ENCODE measurements around the gene FBXO24.
"Not testable (repeated sequence)": the region's sequence is repeated elsewhere in the genome, so short reads cannot be mapped to it uniquely, and the experiment has no call there.

The FBXO24 gene, protein sequence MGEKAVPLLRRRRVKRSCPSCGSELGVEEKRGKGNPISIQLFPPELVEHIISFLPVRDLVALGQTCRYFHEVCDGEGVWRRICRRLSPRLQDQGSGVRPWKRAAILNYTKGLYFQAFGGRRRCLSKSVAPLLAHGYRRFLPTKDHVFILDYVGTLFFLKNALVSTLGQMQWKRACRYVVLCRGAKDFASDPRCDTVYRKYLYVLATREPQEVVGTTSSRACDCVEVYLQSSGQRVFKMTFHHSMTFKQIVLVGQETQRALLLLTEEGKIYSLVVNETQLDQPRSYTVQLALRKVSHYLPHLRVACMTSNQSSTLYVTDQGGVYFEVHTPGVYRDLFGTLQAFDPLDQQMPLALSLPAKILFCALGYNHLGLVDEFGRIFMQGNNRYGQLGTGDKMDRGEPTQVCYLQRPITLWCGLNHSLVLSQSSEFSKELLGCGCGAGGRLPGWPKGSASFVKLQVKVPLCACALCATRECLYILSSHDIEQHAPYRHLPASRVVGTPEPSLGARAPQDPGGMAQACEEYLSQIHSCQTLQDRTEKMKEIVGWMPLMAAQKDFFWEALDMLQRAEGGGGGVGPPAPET

DNA sequence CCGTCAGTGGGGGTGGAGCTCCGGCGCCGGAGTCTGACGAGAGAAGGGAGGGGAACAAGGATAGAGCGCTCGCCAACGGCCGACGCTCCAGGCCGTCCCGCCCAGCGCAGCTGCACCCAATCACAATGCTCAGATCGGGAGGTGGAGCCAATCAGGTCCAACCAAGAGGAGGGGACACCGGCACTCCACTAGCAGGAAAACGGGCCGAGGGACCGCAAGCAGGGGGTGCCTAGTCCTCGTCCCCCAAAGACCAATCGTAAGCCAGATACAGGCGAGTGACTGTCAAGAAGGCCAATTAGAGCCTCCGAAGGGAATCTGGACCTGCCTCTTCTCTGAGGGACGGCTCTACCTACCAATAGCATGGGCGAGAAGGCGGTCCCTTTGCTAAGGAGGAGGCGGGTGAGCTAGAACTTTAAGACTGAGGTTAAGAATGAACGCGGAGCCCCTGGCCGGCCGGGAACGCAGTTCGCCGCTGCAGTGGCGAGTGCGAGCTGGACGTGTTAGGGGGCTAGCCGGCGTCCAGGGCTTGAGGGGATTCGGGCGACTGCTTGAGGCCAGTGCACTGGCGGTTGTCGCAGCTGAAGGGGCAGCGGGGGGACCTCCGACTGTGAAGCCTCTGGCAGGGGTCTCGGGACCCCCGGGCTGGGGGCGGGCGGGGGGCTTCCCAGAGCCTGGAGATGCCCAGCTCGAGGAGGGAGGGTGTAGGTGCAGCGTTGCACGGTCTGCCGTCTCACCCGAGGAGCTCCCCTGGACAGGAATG, at the start of gene FBXO24:
TSS of gene FBXO24 (plus strand) at position 63 of the 760 bp plus-strand sequence. CDS start at position 361, 298 bp downstream.
- DNase-seq (ENCODE audit: low read depth in 2 of 2), result peak; percentile 93 to 98

DNA sequence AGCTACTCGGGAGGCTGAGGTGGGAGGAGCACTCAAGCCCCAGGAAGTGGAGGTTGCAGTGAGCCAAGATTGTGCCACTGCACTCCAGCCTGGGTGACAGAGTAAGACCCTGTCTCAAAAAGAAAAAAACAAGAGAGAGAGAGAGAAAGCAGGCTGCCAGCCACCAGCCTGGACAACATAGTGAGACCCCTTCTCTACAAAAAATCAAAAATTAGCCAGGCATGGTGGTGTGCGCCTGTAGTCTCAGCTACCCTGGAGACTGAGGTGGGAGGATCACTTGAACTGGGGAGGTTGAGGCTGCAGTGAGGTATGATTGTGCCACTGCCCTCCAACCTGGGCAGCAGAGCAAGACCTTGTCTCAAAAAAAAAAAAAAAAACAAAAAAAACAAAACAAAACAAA, 49.4 kb upstream of the FBXO24 start:
- DNase-seq (ENCODE audit: low read depth in 2 of 2), result not testable (repeated sequence)

DNA sequence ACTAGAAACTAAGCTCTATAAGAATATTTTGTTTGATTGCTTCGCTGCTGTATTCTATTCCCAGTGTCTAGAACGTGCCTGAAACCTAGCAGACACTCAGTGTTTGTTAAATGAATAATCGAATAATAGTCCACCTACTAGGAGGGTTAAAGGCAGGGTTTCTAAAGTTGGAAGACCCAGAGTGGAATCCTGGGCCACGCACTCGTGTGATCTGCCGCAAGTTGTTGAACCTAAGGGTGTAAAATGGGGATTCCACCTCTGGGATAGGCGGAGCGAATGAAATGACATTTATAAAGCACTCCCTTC, 47.8 kb upstream of the FBXO24 start:
- no peak for DNase-seq (ENCODE audit: low read depth in 2 of 2)

DNA sequence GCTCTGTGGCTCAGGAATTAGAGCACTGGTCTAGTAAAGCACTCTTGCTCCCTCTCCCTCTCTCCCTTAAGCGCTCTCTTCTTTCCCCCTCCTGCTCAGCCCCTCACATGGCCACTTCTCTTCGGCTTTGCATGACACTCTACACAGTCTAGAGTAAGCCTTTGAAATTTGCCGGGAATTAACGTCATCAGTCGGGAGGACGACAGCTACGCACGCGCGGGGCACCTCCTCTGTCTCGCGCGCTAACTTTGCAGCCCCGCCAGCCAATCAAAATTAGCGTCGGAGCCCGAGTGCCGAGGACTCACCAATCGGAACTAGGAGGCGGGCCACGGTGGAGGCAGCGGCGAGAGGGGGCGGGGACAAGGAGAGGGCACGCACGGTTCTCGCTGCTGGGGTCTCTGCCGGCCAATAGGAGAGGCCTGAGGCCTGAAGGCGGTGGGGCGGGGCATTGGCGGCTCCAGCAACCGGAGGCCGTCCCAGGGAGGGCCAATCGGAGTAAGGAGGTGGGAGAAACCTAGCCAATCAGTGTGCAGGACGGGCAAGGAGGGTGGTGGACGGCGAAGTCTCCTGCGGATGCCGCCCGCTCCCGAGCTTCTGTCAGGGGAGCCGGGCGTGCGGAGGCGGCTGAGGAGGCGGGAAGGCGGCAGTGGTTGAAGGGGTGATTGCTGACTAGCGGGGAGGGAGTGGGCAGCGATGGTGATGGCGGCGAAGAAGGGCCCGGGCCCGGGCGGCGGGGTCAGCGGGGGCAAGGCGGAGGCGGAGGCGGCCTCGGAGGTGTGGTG, 47.3 kb upstream of the FBXO24 start, which contains the start of gene AGFG2:
TSS of gene AGFG2 (plus strand) at position 550 of the 782 bp plus-strand sequence. CDS start at position 694, 144 bp downstream.
- peak; percentile 99 to 100 for DNase-seq (ENCODE audit: low read depth in 2 of 2)

DNA sequence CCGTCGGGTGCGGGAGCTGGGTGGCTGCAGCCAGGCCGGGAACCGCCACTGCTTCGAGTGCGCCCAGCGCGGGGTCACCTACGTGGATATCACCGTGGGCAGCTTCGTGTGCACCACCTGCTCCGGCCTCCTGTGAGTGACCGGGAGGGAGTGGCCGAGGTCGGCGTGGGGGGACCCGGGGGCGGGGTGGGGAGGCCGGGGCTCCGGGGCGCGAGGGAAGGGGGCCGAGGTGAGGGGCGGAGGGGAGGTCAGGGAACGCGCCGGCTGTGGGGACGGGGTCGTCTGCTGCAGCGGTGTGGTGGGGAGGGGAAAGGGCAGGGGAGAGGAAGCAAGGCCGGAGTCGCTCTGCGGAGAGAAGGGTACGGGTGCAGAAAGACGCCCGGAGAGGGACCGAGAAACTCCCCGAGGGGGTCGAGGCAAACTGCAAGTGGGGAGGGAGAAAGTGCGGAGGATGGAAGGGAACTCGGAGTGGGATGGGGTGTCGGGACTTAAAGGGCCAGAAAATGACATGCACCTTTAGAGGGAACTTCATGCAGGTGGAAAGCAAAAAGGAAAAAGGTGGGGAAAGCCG, 46.6 kb upstream of the FBXO24 start:
- DNase-seq (ENCODE audit: low read depth in 2 of 2), result no peak

DNA sequence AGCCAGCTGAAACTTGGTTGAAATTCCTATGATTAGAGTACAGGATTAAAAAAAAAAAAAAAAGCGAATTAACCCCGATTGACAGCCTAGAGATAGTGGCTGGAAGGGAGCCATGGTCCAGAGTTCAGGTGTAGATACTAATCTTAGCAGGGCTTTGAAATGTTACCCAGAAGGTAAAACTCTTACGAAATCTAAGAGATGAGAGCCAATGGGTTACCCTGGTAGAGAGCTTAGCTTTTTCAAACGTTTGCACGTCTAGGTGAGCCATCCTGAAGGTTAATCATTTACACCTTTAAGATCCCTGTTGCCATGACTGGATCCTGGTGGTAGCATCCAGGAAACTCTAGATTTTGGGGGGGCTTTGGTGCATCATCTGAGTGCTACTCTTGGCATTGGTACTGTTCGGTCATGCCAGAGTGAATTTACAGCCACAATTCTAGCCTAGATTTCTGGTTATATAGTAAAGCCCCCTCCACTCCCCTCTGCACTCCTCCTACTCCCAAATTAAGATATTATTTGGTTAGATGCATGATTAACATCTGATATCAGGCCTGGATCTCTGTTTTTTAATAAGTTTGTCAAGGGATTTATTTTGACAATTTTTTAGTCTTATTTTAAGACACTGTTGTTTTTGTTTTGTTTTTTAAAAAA, 45.9 kb upstream of the FBXO24 start:
- no peak for DNase-seq (ENCODE audit: low read depth in 2 of 2)

DNA sequence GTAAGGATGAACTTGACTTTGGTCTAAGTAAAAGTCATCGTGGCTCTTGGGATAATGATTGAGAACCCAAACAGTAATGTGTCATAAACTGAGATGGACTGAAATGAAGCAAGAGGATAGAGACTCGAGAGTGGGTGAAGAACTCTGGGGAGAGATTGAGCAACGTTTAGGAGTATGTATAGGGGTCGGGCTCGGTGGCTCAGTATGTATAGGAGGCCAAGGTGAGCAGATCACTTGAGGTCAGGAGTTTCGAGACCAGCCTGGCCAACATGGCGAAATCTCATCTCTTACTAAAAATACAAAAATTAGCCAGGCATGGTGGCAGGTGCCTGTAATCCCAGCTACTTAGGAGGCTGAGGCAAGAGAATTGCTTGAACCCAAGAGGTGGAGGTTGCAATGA, 44.8 kb upstream of the FBXO24 start:
- not testable (repeated sequence) for DNase-seq (ENCODE audit: low read depth in 2 of 2)

DNA sequence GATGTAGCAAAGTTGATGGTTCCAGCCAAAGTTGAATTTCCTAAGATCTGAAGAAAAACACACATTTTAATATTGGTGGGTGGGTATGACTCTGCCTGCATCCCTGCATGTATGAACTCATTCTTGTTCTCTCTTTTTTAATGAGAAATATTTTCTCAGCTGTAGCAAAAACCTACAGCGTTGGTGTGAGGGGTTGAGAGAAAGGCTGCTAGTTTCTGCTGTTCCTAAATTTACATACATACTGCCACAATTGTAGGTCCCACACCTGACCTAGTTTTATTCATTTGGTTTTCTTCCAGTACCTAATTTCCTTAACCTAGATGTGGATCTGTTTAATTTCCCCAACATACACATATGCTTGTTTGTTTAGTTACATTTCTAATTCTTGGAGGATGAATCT, 42.5 kb upstream of the FBXO24 start:
- no peak for DNase-seq (ENCODE audit: low read depth in 2 of 2)

DNA sequence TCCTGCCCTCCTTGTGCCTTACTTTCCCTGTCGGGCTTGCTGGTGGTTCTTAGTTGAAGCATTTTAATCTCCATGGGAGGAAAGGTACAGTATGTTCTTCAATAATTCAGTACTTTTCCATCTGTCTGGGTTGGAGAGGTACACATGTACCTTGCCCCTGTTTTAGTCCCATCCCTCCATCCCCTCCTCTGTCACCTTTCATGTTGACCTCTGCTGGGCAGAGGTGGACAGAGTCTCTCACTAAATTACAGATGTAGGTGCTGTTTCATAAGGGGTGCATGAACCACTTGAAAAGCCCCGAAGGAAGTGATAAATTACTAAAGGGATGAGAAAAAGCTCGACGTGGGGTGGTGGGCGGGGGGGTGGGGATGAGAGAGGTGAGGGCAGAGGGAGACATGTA, 41.7 kb upstream of the FBXO24 start:
- no peak for DNase-seq (ENCODE audit: low read depth in 2 of 2)

DNA sequence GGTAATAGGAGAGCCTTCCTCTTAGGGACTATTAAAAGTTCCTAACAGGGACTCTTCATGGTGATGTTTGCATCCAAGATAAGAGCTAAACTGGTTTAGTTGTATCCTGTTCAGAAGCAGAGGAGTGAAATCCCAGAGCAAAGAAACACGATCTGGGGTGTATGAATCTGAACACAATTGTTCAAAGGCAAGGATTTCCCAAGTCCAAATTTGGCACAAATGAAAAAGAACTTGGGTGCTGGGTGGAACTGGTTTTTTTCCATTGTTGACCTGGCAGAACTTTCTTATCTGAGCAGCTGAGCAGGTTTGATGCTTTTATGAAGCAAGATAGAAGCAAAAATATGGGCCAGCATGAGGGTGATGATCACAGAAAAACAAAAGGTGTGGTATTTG, 41.2 kb upstream of the FBXO24 start:
- no peak for DNase-seq (ENCODE audit: low read depth in 2 of 2)

DNA sequence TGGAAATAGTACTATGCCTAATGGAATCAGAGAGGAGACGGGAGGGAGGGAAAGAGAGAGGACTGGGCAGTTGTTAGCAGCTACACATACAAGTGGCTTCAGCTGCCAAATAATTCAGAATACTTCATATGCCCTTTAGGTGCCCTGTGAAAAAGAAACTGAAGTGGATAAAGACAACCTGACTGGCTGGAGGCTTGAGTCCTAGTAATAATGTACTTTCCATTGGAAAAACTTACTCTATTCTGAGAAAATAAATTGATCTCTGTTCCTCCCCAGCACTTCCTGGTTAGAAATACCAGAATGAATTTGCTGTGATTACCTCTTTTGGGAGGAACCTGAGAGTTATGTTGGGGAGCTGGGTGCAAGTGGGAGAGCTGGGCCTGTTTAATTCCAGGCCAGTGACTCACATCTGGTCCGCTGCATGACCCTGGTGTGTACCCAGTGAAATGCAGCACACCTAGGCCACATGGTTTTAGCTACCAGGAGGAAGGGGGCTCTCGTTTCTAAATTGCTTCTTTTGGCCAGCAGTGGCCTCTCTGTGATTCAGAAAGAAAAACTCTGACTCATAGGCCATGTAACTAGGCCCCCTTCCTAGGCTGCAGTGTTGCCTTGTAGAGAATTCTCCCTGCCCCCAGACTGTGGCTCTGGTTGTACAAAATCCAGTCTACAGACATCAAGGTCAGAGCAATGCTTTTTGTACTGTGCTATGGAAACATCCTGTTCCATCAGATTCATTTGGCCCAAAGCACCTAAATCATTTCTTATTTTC, 40.6 kb upstream of the FBXO24 start:
- no peak for DNase-seq (ENCODE audit: low read depth in 2 of 2)

DNA sequence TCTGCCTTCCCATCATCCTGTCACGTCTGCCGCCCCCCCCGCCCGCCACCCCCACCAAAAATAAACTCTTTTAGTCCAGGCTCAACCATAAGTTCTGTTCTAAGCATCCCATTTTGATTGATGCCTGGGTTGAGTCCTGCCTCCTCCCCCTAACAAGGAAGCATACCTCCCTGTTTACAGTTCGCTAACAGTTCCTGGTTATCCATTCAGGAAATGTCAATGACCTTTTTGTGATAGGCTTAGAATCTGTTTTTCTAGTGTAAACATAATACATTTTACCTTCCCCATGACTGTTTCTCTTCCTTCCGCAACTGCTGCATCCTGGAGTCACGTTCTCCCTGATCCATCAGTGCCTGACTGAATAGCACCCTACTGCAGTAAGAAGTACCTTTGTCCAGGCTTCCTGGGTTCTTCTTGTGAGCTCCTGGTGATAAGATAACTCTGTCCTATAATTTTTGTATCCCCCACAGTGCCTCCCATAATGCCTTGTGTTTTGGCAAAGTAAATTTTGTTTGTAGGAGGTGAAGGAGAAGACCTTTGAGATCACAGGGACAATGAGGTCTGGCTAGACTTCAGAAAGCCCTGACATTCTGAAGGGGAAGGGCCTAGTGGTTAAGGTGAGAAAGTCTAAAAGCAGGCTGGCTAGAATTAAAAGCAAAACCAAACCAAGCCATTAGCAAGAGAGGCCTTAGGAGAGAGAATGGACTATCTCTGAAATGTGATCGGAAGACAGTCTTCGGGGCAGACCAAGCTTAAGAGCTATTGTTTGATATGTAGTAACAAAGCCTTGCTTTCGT, 39.8 kb upstream of the FBXO24 start:
- DNase-seq (ENCODE audit: low read depth in 2 of 2), result no peak

DNA sequence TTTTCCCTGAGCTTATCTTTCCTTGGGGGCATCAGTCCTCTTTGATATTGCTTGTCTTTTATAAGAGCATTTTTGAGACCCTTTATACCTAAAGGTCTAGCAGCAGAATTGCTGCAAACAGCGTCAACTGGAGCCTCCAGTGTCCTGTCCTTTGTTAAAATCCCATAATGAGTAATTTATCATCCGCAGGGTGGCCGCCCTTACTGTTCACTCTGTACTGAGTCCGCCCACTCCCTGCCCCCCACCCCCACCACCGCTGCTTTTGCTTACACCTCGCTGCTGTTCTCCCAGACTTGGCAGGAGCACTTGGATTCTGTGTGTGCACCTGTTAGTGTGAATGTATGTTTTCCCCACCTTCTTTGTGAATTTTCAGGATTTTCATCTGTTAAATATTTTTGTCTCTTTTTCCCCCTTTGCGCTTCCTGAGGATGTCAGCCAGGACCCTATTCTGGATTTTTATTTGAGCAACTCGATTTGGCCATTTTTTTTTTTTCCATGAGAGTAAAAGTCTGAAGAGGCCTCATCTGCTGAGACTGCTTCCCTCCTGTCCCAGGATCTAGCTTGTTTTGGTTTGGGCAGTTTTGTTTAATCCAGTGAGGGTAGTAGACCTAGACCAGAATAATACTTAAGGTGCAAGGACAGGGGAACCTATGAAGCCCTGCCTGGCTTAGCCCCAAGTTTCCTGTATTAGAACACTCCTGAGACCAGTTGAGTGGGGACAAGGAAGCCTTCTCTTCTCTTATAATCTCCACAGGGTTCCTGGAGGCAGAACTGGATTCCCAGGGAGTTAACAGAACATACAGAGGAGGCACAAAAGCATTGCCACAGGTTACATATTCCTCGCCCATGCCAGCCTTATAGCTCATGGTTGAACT, 39.0 kb upstream of the FBXO24 start:
- DNase-seq (ENCODE audit: low read depth in 2 of 2), result no peak

DNA sequence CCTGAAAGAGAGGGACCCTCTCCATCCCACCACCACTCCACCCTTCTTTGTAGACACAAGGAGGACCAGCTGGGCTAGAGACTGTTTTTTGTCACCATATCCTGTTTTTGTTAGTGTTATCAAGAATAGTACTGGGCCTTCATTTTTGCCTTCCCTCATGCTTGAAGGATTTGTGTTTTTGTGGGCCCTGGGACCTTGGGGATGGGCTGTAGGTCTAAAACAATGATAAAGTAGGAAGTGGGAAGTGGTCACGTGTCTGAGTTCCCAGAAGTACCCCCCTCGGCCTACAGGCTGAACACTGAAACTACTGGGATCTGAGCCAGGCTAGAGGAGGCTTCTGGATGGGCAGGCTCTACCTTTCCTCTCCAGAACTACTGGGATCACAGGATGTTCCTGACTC, 38.3 kb upstream of the FBXO24 start:
- no peak for DNase-seq (ENCODE audit: low read depth in 2 of 2)

DNA sequence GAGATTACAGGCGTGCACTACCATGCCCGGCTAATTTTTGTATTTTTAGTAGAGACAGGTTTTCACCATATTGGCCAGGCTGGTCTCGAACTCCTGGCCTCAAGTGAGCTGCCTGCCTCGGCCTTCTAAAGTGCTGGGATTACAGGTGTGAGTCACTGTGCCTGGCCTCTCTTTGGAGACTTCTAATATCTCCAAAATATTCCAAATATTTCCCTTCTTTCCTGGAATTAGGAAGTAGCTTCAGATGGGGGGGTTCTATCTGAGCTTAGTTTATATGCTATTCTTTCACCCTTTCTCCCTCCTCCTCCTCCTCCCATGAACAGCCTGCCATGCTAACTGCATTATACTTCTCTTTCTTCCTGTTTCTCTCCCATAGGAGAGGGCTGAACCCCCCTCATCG, 37.7 kb upstream of the FBXO24 start:
- DNase-seq (ENCODE audit: low read depth in 2 of 2), result not testable (repeated sequence)

DNA sequence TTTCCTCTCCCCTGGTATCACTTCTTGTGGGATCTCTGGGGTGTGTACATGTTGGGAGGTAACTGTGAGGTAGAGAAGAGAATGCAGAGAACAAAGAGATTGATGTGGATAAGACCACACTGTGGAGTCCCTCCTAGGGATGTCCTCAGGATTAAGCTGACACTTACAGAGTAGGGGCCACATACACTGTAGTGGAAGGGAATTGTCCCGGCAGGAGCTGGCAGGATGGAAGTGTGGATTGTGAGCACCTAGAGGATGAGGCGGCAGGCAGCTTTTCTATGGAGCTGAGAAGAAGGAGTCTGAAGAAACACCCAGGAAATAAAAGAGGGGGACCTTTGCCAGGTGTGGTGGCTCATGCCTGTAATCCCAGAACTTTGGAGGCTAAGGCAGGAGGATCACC, 33.6 kb upstream of the FBXO24 start:
- DNase-seq (ENCODE audit: low read depth in 2 of 2), result no peak

DNA sequence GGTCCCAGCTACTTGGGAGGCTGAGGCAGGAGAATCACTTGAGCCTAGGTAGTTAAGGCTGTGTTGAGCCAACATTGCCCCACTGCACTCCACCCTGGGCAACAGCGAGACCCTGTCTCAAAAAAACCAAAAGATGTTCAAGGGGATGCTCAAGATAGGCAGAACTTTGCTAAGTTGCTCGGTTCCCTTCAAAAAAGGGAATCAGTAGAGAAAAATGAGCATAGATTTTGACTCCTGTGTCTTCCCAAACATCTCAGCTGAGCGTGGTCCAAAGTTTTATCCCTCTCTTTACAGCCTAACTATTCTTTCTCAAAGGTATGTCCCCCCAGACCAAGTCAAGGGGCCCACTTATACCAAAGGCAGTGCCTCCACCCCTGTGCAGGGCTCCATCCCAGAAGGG, 33.1 kb upstream of the FBXO24 start:
- no peak for DNase-seq (ENCODE audit: low read depth in 2 of 2)

DNA sequence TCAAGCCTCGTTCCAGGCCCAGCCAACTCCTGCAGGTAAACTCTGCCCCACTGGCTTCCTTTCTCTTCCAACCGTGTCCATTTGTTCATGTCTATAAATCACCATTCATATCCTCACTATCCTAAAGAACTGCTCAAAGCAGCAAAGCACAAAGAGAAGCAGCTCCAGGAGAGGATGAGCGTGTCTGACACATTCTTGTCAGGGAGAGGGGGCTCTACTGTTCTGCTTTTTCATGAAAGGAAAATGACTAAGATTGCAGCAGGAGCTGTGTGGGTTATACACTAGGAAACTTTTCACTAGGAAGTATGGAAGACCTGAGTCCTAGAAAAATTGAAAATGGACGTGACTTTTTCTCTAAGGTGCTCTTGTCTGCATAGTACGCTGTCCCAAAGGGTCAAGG, 30.4 kb upstream of the FBXO24 start:
- no peak for DNase-seq (ENCODE audit: low read depth in 2 of 2)

DNA sequence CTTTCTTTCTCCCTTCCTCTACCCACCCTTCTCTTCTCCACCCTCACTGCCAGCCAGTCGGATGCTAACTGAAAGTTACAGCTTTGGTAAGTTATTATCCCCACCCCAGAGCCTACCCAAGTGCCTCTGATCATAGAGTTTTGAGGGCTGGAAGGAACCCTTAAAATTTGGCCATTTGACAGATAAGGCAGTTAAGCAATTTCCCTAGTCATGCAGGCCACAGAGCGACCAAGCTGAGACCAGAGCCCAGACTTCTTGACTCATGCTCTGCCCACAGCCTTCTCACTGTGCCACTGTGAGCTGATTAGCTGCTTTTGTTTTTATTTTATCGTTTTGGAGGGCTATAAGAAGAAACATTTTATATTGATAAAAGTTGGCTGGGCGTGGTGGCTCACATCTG, 29.6 kb upstream of the FBXO24 start:
- DNase-seq (ENCODE audit: low read depth in 2 of 2), result no peak
